Breast epithelium (tissue), 4 donors: ENCODE data around the gene SQSTM1. TPM values are rescaled to one million over a fixed set of nuclear protein-coding genes. Genes with fewer than 3 reads are reported as not detected.

ENCODE experiments used
- DNase-seq, 2 donors: peaks; one replicate each; pipeline ENCODE4 v3.0.0-alpha.2; 2019; ENCODE audit warnings: low spot score in 2 of 2
- H3K27ac ChIP-seq, 2 donors: fragments of 200-600 bp; sonication (generic) in 1 of 2; one replicate each; pipeline ENCODE4 v1.5.1; 2016 to 2019; ENCODE audit warnings: mild to moderate bottlenecking in 1 of 2
- H3K27me3 ChIP-seq, 2 donors: fragments of 200-600 bp; sonication (generic) in 1 of 2; one replicate each; pipeline versions ENCODE4 v1.5.1 to v1.6.0; 2017 to 2019; ENCODE audit warnings: control low read depth in 1 of 2, mild to moderate bottlenecking in 1 of 2
- H3K36me3 ChIP-seq: fragments of 200-600 bp; one replicate; pipeline ENCODE4 v1.5.1; 2019
- H3K4me1 ChIP-seq, 2 donors: fragments of 200-600 bp; sonication (generic); one replicate each; pipeline ENCODE4 v1.5.1; 2016 to 2019; ENCODE audit warnings: control low read depth in 1 of 2
- H3K4me3 ChIP-seq, 3 donors: fragments of 200-600 bp; sonication (generic); 1 replicate in 2 of 3; 2 replicates in 1 of 3; pipeline ENCODE4 v1.5.1; 2016 to 2019; ENCODE audit warnings: mild to moderate bottlenecking in 3 of 3, moderate library complexity in 2 of 3
- H3K9me3 ChIP-seq, 2 donors: fragments of 200-600 bp; sonication (generic) in 1 of 2; one replicate each; pipeline ENCODE4 v1.5.1; 2016 to 2019; ENCODE audit warnings: control low read depth in 1 of 2
- CTCF ChIP-seq, 3 donors: fragments of 450-650 bp; IDR thresholded peaks; one replicate each; pipeline ENCODE4 v1.5.1; 2016 to 2017; ENCODE audit warnings: antibody characterized with exemption in 3 of 3, mild to moderate bottlenecking in 3 of 3, moderate library complexity in 3 of 3
- POLR2A ChIP-seq: fragments of 450-650 bp; IDR thresholded peaks from one replicate; pipeline ENCODE4 v1.6.1; 2016; ENCODE audit warnings: antibody characterized with exemption, mild to moderate bottlenecking, moderate library complexity
- POLR2AphosphoS5 ChIP-seq, 3 donors: sonication (generic); formaldehyde crosslinking; IDR thresholded peaks; one replicate each; pipeline ENCODE4 v1.6.1; 2017; ENCODE audit warnings: antibody characterized with exemption in 3 of 3
- intact Hi-C: fragments of 100-400 bp; cut with DNase I; formaldehyde crosslinking; loops from one replicate; pipeline ENCODE4 v1.15.1; 2023; ENCODE audit warnings: low total_unique reads
- total RNA-seq, 3 donors: library from RNA; depleted of rRNA; stranded (reverse); fragments of >200 nt; gene quantifications; one replicate each; pipeline ENCODE4 v1.1.0, GENCODE V29; 2016

Gene SQSTM1
- total RNA-seq, 3 donors from 2014 or later, result 407 to 695 (median 462) TPM

GRCh38 chr5:179802950-179803562 lies 17.6 kb upstream of the SQSTM1 start:
- no peak for DNase-seq
- Histone ChIP-seq H3K27ac (peak overlapping the region; percentile 61 to 67), H3K4me1 (peaks cover 9 to 31% of the 10 kb centered on the region in 2 donors), H3K4me3 (peak overlapping the region in 1 of 3 donors; percentile 3), H3K36me3 (peaks cover 10% of the 10 kb centered on the region), H3K9me3 (no peaks in the 10 kb centered on the region), H3K27me3 (no peaks in the 10 kb centered on the region)
- intact Hi-C loops, result loop anchor here (5.0 kb wide), 1 partner anchor 476 kb away; no protein-coding TSS in a partner anchor
- no peak for TF ChIP-seq CTCF (IDR thresholded peaks at IDR 0.05)
- no peak for TF ChIP-seq POLR2A
- TF ChIP-seq POLR2AphosphoS5 (IDR thresholded peaks at IDR 0.05), result no peak

DNA sequence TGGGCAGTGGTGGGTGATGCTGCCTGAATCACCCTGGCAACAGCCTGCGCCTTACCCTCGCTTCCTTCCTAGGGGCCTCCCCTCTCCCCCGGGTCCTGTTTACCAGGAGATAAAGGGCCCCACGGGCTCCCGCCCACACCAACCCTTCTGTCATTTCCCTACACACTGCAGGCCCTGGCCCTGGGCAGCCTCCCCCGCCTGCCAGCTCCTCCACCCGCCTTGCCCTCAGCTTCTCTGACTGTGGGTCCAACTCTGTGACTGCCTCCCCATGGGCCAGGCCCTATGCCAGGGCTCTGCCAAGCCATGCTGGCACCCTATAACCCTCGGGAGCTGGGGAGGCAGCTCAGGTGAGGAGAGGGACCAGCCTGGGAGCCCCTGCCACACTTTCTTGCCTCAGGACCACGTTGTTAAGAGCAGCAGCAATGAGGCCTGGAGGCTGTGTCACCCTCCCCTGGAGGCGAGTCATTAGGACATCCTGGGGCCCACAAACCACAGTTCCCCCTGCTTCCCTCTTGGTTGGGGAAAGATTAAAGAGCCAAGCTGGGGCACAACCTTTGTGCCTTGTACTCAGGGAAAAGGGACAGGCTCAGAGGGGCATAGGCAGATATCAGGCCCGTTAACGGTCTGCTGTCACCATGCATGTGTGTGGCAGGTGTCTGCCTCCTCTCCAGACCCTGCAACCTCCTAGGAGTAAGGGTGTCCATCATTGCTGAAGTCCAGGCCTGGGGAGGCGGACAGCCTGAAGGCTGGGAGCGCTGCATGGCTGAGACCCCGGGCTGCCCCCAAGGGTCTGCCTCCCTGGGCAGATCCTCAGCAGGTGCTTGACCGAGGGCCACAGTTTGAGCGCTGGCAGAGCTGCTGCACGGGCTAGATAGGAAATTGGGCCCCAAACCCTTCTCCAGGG lies 16.8 kb upstream of the SQSTM1 start:
- no peak for TF ChIP-seq POLR2AphosphoS5 (IDR thresholded peaks at IDR 0.05)
- TF ChIP-seq POLR2A, result no peak
- TF ChIP-seq CTCF (IDR thresholded peaks at IDR 0.05), result no peak
- DNase-seq, result no peak
- Histone ChIP-seq H3K4me3 (peak overlapping the region in 2 of 3 donors; percentile 3 to 92), H3K9me3 (no peaks in the 10 kb centered on the region), H3K36me3 (peaks cover 10% of the 10 kb centered on the region), H3K27me3 (no peaks in the 10 kb centered on the region), H3K27ac (peak overlapping the region; percentile 61 to 67), H3K4me1 (peaks cover 9 to 31% of the 10 kb centered on the region in 2 donors)
- intact Hi-C loops, result loop anchor here (5.0 kb wide), 1 partner anchor 477 kb away; no protein-coding TSS in a partner anchor

DNA sequence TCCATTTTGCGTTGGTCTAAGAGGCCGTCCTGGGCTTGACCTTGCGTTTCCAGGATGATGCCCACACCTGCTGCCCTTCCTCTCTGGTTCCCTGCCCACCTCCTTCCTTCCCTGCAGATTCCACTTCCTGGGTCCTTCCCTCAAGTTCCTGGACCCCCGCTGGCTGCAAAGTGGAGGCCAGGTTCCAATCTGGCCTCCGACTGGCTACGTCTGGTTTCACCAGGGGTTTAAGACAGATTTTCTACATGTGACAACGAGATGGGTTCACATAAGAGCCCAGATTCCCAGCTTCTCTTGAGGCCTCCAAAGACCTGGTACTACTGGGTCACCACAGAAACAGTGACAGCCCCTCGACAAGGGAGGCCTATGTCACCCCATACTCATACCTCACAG lies 16.2 kb upstream of the SQSTM1 start:
- no peak for DNase-seq
- peaks cover 5% of the 10 kb centered on the region for H3K36me3 ChIP-seq
- TF ChIP-seq CTCF (IDR thresholded peaks at IDR 0.05) (no peak), POLR2A (no peak), POLR2AphosphoS5 (IDR thresholded peaks at IDR 0.05) (no peak)
- H3K9me3 ChIP-seq, result no peaks in the 10 kb centered on the region
- intact Hi-C loops, result loop anchor here (5.0 kb wide), 1 partner anchor 477 kb away; no protein-coding TSS in a partner anchor
- peak overlapping the region in 2 of 3 donors; percentile 91 to 92 for H3K4me3 ChIP-seq
- H3K27me3 ChIP-seq, result no peaks in the 10 kb centered on the region
- peak overlapping the region; percentile 94 to 97 for H3K27ac ChIP-seq
- H3K4me1 ChIP-seq, result peaks cover 9 to 31% of the 10 kb centered on the region in 2 donors

DNA sequence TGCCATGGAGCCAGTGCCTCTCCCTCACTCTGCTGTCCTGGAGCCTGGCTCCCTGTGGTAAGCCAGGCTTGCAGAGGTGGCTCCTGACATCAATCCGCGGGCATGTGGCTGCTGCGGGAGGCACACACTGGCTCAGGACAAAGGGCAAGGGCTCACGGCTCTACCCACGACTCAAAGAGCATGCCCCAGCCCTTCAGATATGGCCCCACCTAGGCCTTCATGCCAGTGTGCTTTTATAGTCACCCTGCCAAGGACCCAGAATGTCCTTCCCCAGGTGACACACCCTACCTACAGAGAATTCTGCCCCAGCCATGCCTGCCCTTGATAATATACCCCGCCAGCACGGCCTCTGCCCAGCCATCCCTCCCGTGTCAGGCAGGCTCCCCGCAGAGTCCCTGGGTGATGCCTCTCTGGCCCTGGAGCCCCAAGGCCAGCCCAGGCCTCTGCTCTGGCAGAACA lies 15.6 kb upstream of the SQSTM1 start:
- Histone ChIP-seq H3K9me3 (no peaks in the 10 kb centered on the region), H3K4me3 (peak overlapping the region; percentile 89 to 92 (median 91)), H3K4me1 (peaks cover 9 to 31% of the 10 kb centered on the region in 2 donors), H3K36me3 (no peaks in the 10 kb centered on the region), H3K27me3 (no peaks in the 10 kb centered on the region), H3K27ac (peak overlapping the region; percentile 94 to 97)
- TF ChIP-seq POLR2AphosphoS5 (IDR thresholded peaks at IDR 0.05) (no peak), POLR2A (no peak), CTCF (IDR thresholded peaks at IDR 0.05) (no peak)
- intact Hi-C loops, result no loop called here
- no peak for DNase-seq
